Measurements from ENCODE around the gene SYT2.
A peak's percentile ranks its signal among the peaks of the same experiment; 100 is the strongest.

DNA sequence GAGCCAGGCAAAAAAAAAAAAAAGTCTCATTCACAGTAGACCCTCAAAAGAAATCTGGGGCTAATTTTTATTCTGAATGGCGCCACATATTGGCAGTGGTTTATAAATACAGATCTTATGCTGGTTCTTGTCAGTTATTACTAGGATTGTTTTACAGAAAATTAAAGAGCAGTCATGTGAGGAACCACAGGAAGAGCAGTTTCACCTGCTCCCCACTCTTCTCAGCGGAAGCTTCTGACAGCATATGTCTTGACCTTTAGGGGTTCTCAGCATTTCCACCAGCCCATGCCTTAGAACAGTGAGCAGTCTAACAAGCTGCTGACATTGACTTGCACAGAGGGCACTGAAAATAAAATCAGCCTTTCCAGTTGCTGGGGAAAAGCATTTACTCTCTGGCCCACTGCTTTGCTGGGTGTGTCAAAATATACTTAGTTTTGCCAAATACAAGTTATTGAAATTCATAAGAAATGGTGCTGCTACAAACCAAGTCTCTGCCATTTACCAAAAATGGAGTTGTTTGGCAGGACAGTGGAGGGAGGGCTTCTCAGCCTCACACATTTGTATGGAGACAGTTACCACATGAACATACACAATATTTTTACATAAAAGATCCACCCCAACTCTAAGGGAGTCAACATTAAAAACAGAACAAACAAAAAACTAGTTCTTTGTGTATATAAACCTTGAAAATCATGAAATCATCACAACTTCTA, 144.2 kb downstream of the SYT2 start:
- TF ChIP-seq MTA2 (IDR thresholded peaks at IDR 0.05; ENCODE audit: low read depth) = 0 out of 2 replicates have a peak, but pooled peaks have one; percentile 14
- TF ChIP-seq REST (IDR thresholded peaks at IDR 0.05; ENCODE audit: low read depth, low read length) = no peak
- no peak for TF ChIP-seq SUPT20H (IDR thresholded peaks at IDR 0.05; ENCODE audit: borderline replicate concordance, control insufficient read depth, low read depth, low read length)
- TF ChIP-seq POLR2AphosphoS5 (IDR thresholded peaks at IDR 0.05; ENCODE audit: low read length) = no peak
- TF ChIP-seq POLR2A (IDR thresholded peaks at IDR 0.05; ENCODE audit: low read depth, low read length) = no peak
- no peak for TF ChIP-seq SP1 (IDR thresholded peaks at IDR 0.05; ENCODE audit: low read depth, low read length)
- TF ChIP-seq, protein P1, sequence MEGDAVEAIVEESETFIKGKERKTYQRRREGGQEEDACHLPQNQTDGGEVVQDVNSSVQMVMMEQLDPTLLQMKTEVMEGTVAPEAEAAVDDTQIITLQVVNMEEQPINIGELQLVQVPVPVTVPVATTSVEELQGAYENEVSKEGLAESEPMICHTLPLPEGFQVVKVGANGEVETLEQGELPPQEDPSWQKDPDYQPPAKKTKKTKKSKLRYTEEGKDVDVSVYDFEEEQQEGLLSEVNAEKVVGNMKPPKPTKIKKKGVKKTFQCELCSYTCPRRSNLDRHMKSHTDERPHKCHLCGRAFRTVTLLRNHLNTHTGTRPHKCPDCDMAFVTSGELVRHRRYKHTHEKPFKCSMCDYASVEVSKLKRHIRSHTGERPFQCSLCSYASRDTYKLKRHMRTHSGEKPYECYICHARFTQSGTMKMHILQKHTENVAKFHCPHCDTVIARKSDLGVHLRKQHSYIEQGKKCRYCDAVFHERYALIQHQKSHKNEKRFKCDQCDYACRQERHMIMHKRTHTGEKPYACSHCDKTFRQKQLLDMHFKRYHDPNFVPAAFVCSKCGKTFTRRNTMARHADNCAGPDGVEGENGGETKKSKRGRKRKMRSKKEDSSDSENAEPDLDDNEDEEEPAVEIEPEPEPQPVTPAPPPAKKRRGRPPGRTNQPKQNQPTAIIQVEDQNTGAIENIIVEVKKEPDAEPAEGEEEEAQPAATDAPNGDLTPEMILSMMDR (IDR thresholded peaks at IDR 0.05 in 2 of 3, conservative IDR thresholded peaks at IDR 0.05 in 1 of 3; ENCODE audit: control insufficient read depth in 2 of 3, extremely low read depth in 1 of 3, insufficient read depth in 1 of 3, low read depth in 3 of 3, low read length in 3 of 3) = peak in 2 of 3 experiments; percentile 31 to 32; a peak in 2 of 6 replicates
- TF ChIP-seq POLR2AphosphoS2 (IDR thresholded peaks at IDR 0.05; ENCODE audit: low read depth, low read length) = no peak
- peak; percentile 27; the same call in 1 of the 2 replicates for TF ChIP-seq CREM (IDR thresholded peaks at IDR 0.05; ENCODE audit: low read depth)
- TF ChIP-seq YBX1 (IDR thresholded peaks at IDR 0.05) = no peak
